GM13976 (cell line): ENCODE data around the gene KIAA1614.

Experiments
- DNase-seq: peaks from one replicate; pipeline ENCODE4 v3.0.0; 2012; ENCODE audit warnings: low spot score
- CTCF ChIP-seq: IDR thresholded peaks from 2 replicates; pipeline ENCODE4 v1.5.1; 2012; ENCODE audit warnings: borderline replicate concordance, mild to moderate bottlenecking; ENCODE audit not compliant: insufficient read depth; ENCODE audit errors: extremely low read depth, missing control alignments, control extremely low read depth
- in situ Hi-C: fragments of 300-500 bp; cut with MboI; formaldehyde crosslinking; loops from one replicate; pipeline ENCODE4 v1.12.0; 2022; ENCODE audit warnings: low sequenced_read_pairs, mixed read lengths, inconsistent platforms; ENCODE audit not compliant: unreplicated experiment

Gene KIAA1614

DNA sequence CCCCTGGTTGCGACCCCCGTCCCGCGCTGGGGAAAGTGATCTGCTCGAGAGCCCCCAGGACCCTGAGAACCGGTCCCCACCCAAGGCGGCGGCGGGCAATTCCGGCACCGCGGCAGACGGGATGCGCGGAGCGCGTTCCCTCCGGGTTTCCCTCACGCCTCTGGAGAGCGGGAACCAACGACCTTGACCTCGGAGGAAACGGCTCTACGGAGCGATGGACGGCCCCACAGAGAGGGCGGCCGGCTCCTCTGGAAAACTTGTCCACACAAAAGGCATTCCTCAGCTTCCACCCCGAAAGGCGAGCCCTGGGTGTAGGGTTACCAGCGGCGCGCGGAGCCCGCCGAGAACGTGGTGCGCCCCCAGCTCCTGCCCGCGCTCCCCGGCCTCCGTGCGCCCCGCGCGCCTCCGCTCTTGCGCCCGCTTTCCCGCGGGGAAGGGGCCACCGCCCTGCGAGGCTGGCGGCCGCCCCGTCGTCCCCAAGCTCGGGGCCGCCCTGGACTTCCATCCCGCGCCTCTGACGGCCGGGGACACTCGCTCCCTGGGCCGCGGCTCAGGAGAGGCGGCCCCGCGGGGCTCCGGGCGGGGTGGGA, 391 bp upstream of the KIAA1614 start:
- in situ Hi-C loops: no loop called here
- no peak for TF ChIP-seq CTCF
- no peak for DNase-seq

- in situ Hi-C loops: no loop called here
- no peak for DNase-seq
- TF ChIP-seq CTCF: no peak
Measured at GRCh38 chr1:180915426-180915965, 2.8 kb downstream of the KIAA1614 start.

GRCh38 chr1:180916012-180916770, 3.5 kb downstream of the KIAA1614 start:
- in situ Hi-C loops: no loop called here
- no peak for DNase-seq
- no peak for TF ChIP-seq CTCF

GRCh38 chr1:180916771-180917170, 4.1 kb downstream of the KIAA1614 start:
- no peak for TF ChIP-seq CTCF
- in situ Hi-C loops: no loop called here
- DNase-seq: no peak

DNA sequence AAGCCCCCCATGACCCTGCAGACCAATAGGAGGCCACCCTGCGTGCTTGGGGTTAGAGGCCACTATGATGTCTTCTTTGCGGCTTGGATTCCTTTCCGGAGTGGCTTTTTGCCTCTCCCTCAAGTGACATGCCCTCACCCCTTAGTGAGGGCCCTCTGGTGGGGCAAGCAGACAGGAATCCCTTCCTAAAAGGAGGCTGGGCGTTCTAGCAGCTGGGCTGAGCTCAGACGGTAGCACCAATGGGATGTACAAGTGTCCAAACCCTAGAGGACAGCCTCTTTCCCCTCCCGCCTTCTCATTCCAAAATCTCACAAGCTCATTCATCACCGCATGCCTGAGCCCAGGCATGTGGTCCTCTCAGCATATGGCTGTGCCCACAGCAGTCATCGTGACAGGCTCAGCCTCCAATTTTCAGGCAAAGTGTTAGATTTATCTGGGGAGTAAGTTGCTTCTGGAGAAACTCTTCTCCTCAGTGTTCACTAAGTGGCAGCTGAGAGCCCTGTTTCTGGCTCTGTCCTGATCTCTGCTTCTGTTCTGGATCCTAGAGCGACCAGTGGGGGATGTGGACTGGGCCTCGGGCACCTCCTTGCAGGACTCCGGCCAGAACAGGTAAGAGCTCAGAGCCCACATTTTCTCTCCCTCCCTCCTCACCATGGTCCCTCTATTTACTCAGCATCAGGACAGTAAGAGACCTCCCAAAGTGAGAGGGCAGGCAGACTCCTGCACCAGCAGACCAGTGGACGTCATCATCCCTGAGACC, 4.8 kb downstream of the KIAA1614 start:
- no peak for TF ChIP-seq CTCF
- in situ Hi-C loops: no loop called here
- DNase-seq: no peak

DNA sequence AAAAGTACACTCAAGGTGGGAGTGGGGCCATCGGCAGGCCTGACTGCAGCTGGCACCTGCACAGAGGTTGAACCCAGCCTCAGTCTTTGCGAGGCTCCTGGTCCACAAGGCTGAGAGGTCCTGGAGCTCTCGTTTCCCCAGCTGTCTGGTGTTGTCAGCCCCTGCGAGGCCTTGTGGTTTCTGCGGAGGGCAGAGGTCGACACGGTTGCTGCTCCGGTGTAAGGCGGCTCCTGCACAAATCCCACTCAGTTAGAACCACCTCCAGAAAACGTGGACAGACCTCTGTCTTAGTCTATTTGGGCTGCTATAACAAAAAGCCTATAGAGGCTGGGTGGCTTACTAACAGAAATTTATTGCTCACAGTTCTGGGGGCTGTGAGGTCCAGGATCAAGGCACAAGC, 5.8 kb downstream of the KIAA1614 start:
- no peak for TF ChIP-seq CTCF
- in situ Hi-C loops: no loop called here
- DNase-seq: no peak
